ENCODE measurements around the gene UBE2G2. TPM values are rescaled to one million over a fixed set of nuclear protein-coding genes. Genes with fewer than 3 reads are reported as not detected.

The UBE2G2 gene
- total RNA-seq, 2 donors from 2014 or later, result 46.9 to 75.7 TPM

DNA sequence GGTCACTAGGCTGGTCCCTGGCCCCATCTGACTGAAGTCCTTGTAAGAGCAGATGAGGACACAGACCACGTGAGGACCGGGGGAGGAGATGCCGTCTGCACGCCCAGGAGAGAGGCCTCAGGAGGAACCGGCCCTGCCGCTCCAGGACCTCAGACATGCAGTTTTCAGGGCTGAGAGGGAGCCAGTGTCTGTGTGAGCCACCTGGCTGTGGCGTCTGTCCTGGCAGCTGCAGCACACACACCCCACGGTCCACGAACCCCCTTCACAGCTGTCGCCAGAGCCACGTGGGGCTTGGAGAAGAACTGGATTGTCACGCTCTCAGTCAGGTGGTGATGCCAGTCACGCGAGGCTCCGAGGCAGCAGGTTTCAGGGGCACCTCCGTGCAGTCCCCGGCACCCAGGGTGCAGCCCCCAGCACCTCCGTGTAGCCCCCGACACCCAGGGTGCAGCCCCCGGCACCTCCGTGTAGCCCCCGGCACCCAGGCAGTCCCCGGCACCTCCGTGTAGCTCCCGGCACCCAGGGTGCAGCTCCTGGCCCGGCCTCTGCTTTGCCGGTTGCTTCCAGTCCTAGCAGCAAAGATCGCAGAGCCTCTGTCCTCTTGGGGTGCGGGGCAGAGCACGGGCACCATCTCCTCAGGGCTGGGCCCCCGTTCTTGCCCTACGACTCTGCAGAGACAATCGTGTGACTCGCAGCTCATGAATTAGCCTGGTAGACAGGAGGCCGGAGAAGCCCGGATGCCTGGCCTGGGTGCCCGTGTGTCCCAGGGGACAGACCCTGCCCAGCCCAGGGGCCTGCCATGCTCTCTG lies 35.2 kb upstream of the UBE2G2 start:
- H3K9me3 ChIP-seq, result no peaks in the 10 kb centered on the region
- H3K4me3 ChIP-seq, result no peak overlapping the region
- TF ChIP-seq, protein P1, sequence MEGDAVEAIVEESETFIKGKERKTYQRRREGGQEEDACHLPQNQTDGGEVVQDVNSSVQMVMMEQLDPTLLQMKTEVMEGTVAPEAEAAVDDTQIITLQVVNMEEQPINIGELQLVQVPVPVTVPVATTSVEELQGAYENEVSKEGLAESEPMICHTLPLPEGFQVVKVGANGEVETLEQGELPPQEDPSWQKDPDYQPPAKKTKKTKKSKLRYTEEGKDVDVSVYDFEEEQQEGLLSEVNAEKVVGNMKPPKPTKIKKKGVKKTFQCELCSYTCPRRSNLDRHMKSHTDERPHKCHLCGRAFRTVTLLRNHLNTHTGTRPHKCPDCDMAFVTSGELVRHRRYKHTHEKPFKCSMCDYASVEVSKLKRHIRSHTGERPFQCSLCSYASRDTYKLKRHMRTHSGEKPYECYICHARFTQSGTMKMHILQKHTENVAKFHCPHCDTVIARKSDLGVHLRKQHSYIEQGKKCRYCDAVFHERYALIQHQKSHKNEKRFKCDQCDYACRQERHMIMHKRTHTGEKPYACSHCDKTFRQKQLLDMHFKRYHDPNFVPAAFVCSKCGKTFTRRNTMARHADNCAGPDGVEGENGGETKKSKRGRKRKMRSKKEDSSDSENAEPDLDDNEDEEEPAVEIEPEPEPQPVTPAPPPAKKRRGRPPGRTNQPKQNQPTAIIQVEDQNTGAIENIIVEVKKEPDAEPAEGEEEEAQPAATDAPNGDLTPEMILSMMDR (IDR thresholded peaks at IDR 0.05), result peak in 1 of 4 experiments; percentile 15
- TF ChIP-seq POLR2AphosphoS5 (IDR thresholded peaks at IDR 0.05) (peak; percentile 29), POLR2A (IDR thresholded peaks at IDR 0.05) (no peak)
- H3K36me3 ChIP-seq, result no peaks in the 10 kb centered on the region
- H3K4me1 ChIP-seq (replicated peaks), result no peaks in the 10 kb centered on the region
- no peaks in the 10 kb centered on the region for H3K27me3 ChIP-seq (replicated peaks; ENCODE audit: insufficient read depth)
- intact Hi-C loops (cut with DNase I), result no loop called here
- no peak overlapping the region for H3K27ac ChIP-seq
- WGBS, result 53% methylated on average over 32 of the region's 37 CpGs
- peak; percentile 45 for DNase-seq (ENCODE audit: low spot score)

- no peaks in the 10 kb centered on the region for H3K4me1 ChIP-seq (replicated peaks)
- WGBS, result 5% methylated on average over 3 of the region's 3 CpGs
- H3K36me3 ChIP-seq, result no peaks in the 10 kb centered on the region
- intact Hi-C loops (cut with DNase I), result no loop called here
- no peaks in the 10 kb centered on the region for H3K9me3 ChIP-seq
- no peaks in the 10 kb centered on the region for H3K27me3 ChIP-seq (replicated peaks; ENCODE audit: insufficient read depth)
- DNase-seq (ENCODE audit: low spot score), result no peak
- no peak overlapping the region for H3K27ac ChIP-seq
- H3K4me3 ChIP-seq, result no peak overlapping the region
- TF ChIP-seq POLR2A (IDR thresholded peaks at IDR 0.05) (no peak), POLR2AphosphoS5 (IDR thresholded peaks at IDR 0.05) (no peak)
- TF ChIP-seq, protein P1 (IDR thresholded peaks at IDR 0.05), result no peak
These were observed 34.7 kb upstream of the UBE2G2 start for GRCh38 chr21:44836349-44836665.

DNA sequence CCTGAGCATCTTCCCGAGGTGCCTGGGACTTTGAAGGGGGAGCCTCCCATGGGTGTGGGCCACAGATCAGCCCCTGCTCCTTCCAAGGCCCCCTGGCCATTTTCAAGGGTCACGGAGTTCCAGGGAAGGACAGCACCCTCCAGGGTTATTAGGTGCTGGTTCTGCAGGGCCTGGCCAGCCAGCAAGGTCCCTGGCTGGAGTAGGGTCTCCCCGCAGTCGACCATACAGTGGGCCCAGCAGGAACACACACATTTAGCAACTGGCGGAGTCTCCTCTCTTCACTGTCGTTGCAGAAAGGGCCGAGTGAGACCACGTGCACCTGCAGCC lies 34.0 kb upstream of the UBE2G2 start:
- Histone ChIP-seq H3K4me3 (no peak overlapping the region), H3K27ac (no peak overlapping the region), H3K27me3 (replicated peaks; ENCODE audit: insufficient read depth) (no peaks in the 10 kb centered on the region), H3K9me3 (no peaks in the 10 kb centered on the region), H3K4me1 (replicated peaks) (no peaks in the 10 kb centered on the region), H3K36me3 (no peaks in the 10 kb centered on the region)
- 81% methylated on average over 6 of the region's 8 CpGs for WGBS
- DNase-seq (ENCODE audit: low spot score), result no peak
- TF ChIP-seq POLR2A (IDR thresholded peaks at IDR 0.05) (no peak), POLR2AphosphoS5 (IDR thresholded peaks at IDR 0.05) (no peak)
- TF ChIP-seq, protein P1 (IDR thresholded peaks at IDR 0.05), result no peak
- intact Hi-C loops (cut with DNase I), result no loop called here

DNA sequence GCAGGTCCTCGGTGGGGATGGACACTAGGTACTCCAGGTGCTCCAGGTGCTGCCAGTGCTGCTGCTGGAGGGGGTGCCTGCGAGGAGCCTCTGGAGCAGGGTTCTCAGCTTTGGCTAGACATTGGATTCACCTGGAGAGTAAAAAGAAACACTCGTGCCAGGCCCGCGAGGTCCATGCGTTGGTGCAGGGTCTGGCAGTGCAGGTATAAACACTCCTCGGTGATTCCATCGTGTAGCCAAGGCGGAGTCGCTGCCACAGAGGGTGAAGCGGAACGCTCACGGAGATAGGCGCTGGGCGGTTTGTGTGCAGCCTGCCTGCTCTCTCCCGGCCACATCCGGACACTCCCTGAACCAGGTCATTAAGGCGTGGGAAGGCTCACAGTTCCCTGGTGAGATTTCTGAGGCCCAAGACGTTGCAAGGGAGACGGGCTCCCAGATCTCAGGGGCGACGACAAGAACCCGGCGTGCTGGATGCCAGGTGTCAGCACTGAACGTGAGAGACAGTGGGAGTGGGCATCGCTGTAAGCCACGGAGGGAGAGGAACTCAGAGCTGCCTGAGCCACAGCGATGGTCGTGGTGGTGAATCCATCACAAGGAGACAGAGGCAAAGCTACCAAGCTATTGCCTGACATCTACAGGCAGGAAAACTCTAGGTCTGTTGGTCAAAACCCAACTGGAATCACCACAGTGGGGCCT lies 33.5 kb upstream of the UBE2G2 start:
- no peak for TF ChIP-seq POLR2AphosphoS5 (IDR thresholded peaks at IDR 0.05)
- TF ChIP-seq POLR2A (IDR thresholded peaks at IDR 0.05), result no peak
- TF ChIP-seq, protein P1 (IDR thresholded peaks at IDR 0.05), result no peak
- Histone ChIP-seq H3K27me3 (replicated peaks; ENCODE audit: insufficient read depth) (no peaks in the 10 kb centered on the region), H3K36me3 (no peaks in the 10 kb centered on the region), H3K4me1 (replicated peaks) (no peaks in the 10 kb centered on the region), H3K4me3 (no peak overlapping the region), H3K27ac (no peak overlapping the region), H3K9me3 (no peaks in the 10 kb centered on the region)
- WGBS, result 88% methylated on average over 29 of the region's 29 CpGs
- DNase-seq (ENCODE audit: low spot score), result no peak
- intact Hi-C loops (cut with DNase I), result no loop called here

Measured in prostate gland (tissue), 2 donors.